B cell (primary cell): ENCODE data around the gene SOX8.

ENCODE experiments used
- CTCF ChIP-seq: fragments of 200-600 bp; IDR thresholded peaks from one replicate; pipeline ENCODE4 v1.8.0; 2022; ENCODE audit warnings: antibody characterized with exemption, mild to moderate bottlenecking
- EZH2 ChIP-seq: IDR thresholded peaks from 2 replicates; pipeline ENCODE4 v1.6.1; 2012; ENCODE audit warnings: borderline replicate concordance, low read depth, mild to moderate bottlenecking, moderate library complexity, low read length; ENCODE audit not compliant: insufficient read depth, poor library complexity, severe bottlenecking

GRCh38 chr16:981695-982144, at the start of gene SOX8:
- TF ChIP-seq CTCF (no peak), EZH2 (no peak)
